Hepatocyte (in vitro differentiated cells): ENCODE measurements around the gene RCOR2.

Source experiments
- CTCF ChIP-seq: fragments of 200-600 bp; sonication (generic); IDR thresholded peaks from 2 replicates; pipeline ENCODE4 v1.5.1; 2016; ENCODE audit warnings: antibody characterized with exemption, mild to moderate bottlenecking; ENCODE audit not compliant: poor library complexity
- EZH2phosphoT487 ChIP-seq: fragments of 200-600 bp; sonication (generic); IDR thresholded peaks from one replicate; pipeline ENCODE4 v1.6.1; 2018; ENCODE audit warnings: antibody characterized with exemption, mild to moderate bottlenecking, low read depth, moderate library complexity; ENCODE audit not compliant: unreplicated experiment, severe bottlenecking

- TF ChIP-seq CTCF (no peak), EZH2phosphoT487 (no peak)
Measured at GRCh38 chr11:63905179-63905578, 11.8 kb downstream of the RCOR2 start.
